ENCODE data around the gene PDXDC1. TPM values are rescaled to one million over a fixed set of nuclear protein-coding genes. Genes with fewer than 3 reads are reported as not detected.

Gene PDXDC1
- total RNA-seq, 2 donors from 2014 or later: 253 to 267 TPM

Small RNAs within 50 kb of the gene (microRNA-seq; reads per million reads assigned to microRNA genes)
- gene MIR1972-1 (not detected), gene MIR3180-4 (not detected), gene MIR6511A1 (not detected), gene MIR6511B2 (not detected), gene MIR6770-1 (not detected)

Other genes starting within 250 kb of the PDXDC1 start
- gene NPIPA2, start 232.5 kb upstream of the PDXDC1 start, total RNA-seq: 1 to 10 TPM; 1.4 to 6.6 TPM
- 10 to 100 TPM; 70.7 to 93.1 TPM for gene NOMO1, start 141.3 kb upstream of the PDXDC1 start, total RNA-seq
- gene NPIPA1, start 37.6 kb upstream of the PDXDC1 start, total RNA-seq: 10 to 100 TPM; 32.8 to 74.3 TPM
- gene NTAN1, start 81.0 kb downstream of the PDXDC1 start, total RNA-seq: 10 to 100 TPM; 24.2 to 28.4 TPM
- gene RRN3, start 119.2 kb downstream of the PDXDC1 start, total RNA-seq: 10 to 100 TPM; 26.8 to 28.6 TPM